MCF 10A (cell line): ENCODE data around the gene TMEM184B. TPM values are rescaled to one million over a fixed set of nuclear protein-coding genes. Genes with fewer than 3 reads are reported as not detected.

Source experiments
- BruUV-seq: library from RNA; stranded (reverse); fragments of 400-500 nt; replicated peaks from 2 replicates; lab custom pipeline; 2021; lab: Mats Ljungman, UMichigan
- CTCF ChIA-PET: fragments of 300-600 bp; sonication (Branson Sonifier 250); formaldehyde crosslinking; extraction: SDS; loops from one replicate; lab custom pipeline; 2021; ENCODE audit warnings: antibody characterized with exemption, inconsistent platforms; lab: Yijun Ruan, JAX
- POLR2A ChIA-PET: fragments of 300-600, 350-650 bp; sonication (Branson Sonifier 250); formaldehyde crosslinking; extraction: SDS; loops from one replicate; lab custom pipeline; 2020; ENCODE audit warnings: antibody characterized with exemption, inconsistent platforms; lab: Yijun Ruan, JAX
- DNase-seq: peaks from one replicate; pipeline ENCODE4 v3.0.0-alpha.2; 2018; ENCODE audit not compliant: unreplicated experiment
- H3K27ac Mint-ChIP-seq: one replicate; pipeline ENCODE4 v1.8.0; 2022; ENCODE audit warnings: mild to moderate bottlenecking, low read depth, mixed read lengths; ENCODE audit not compliant: unreplicated experiment
- H3K27me3 Mint-ChIP-seq: one replicate; pipeline ENCODE4 v1.8.0; 2022; ENCODE audit warnings: mixed read lengths; ENCODE audit not compliant: insufficient read depth, unreplicated experiment
- H3K36me3 Mint-ChIP-seq: one replicate; pipeline ENCODE4 v1.8.0; 2022; ENCODE audit warnings: mild to moderate bottlenecking, moderate library complexity, mixed read lengths; ENCODE audit not compliant: insufficient read depth, unreplicated experiment
- H3K4me1 Mint-ChIP-seq: one replicate; pipeline ENCODE4 v1.8.0; 2022; ENCODE audit warnings: mixed read lengths; ENCODE audit not compliant: insufficient read depth, unreplicated experiment
- H3K4me3 Mint-ChIP-seq: one replicate; pipeline ENCODE4 v1.8.0; 2022; ENCODE audit warnings: mild to moderate bottlenecking, moderate library complexity, mixed read lengths; ENCODE audit not compliant: unreplicated experiment
- H3K9me3 Mint-ChIP-seq: one replicate; pipeline ENCODE4 v1.8.0; 2022; ENCODE audit warnings: mixed read lengths; ENCODE audit not compliant: unreplicated experiment
- intact Hi-C: fragments of 100-400 bp; cut with micrococcal nuclease; formaldehyde crosslinking; loops from 2 replicates; pipeline ENCODE4 v1.14.1; 2022
- total RNA-seq: library from RNA; stranded (reverse); gene quantifications from 2 replicates; pipeline ENCODE4 v1.2.3, GENCODE V29; 2022
- TF ChIP-seq, protein P1 (sequence below): fragments of 200-600 bp; IDR thresholded peaks from one replicate; pipeline ENCODE4 v1.8.0; 2022; ENCODE audit warnings: antibody characterized with exemption, mild to moderate bottlenecking; ENCODE audit not compliant: unreplicated experiment

TMEM184B gene
- total RNA-seq, 1 experiment from 2014 or later: 58.7 TPM

DNA sequence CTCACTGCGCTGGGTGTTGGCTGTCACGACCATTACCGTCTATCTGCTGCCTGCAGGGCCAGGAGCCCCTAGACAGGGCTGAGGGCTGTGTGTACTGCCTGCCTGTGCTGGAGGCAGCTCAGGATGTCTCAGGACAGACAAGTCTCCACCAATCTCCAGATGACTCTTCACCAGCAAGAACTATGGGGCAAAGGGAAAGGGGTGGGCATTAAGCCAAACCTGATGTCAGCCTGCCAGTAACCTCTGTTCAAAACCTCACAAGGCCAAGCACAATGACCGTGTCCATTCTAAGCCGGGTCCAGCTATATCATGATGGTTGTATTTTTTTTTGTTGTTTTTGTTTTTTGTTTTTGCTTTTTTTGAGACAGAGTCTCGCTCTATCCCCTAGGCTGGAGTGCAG, 39.4 kb downstream of the TMEM184B start:
- Mint-ChIP-seq H3K27me3 (no peaks in the 10 kb centered on the region), H3K4me1 (peaks cover 17% of the 10 kb centered on the region), H3K36me3 (peaks cover 18% of the 10 kb centered on the region), H3K4me3 (no peak overlapping the region), H3K27ac (no peak overlapping the region), H3K9me3 (no peaks in the 10 kb centered on the region)
- intact Hi-C loops: no loop called here
- POLR2A ChIA-PET: no interaction called here
- CTCF ChIA-PET: interaction anchor here (0.9 kb wide), 1 partner anchor 119 kb away, joined by 3 read pairs; no protein-coding TSS in a partner anchor
- no peak for DNase-seq
- no TSS peak for BruUV-seq
- TF ChIP-seq, protein P1, sequence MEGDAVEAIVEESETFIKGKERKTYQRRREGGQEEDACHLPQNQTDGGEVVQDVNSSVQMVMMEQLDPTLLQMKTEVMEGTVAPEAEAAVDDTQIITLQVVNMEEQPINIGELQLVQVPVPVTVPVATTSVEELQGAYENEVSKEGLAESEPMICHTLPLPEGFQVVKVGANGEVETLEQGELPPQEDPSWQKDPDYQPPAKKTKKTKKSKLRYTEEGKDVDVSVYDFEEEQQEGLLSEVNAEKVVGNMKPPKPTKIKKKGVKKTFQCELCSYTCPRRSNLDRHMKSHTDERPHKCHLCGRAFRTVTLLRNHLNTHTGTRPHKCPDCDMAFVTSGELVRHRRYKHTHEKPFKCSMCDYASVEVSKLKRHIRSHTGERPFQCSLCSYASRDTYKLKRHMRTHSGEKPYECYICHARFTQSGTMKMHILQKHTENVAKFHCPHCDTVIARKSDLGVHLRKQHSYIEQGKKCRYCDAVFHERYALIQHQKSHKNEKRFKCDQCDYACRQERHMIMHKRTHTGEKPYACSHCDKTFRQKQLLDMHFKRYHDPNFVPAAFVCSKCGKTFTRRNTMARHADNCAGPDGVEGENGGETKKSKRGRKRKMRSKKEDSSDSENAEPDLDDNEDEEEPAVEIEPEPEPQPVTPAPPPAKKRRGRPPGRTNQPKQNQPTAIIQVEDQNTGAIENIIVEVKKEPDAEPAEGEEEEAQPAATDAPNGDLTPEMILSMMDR: no peak

DNA sequence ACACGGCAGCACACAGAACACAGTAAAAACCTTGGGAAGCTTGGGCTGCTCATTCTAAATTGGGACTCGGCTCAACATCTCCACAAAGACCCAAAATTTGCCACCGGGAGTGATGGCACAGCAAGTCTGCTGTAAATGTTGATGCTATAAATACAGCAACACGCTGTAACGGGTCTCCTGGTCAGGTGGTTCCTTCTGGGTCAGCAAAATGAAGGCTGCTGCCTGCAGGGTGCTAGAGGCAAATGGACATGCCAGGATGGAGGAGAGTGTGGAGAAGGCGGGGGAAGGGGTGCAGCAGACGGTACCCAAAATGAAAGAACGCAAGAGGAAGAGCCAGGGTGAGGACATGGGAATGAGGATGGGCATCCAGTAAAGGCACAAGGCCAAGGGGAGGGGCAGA, 40.6 kb downstream of the TMEM184B start:
- POLR2A ChIA-PET: no interaction called here
- CTCF ChIA-PET: interaction anchor here (0.5 to 1.6 kb wide), 2 partner anchors 16 to 501 kb away, joined by 3 read pairs; no protein-coding TSS in a partner anchor
- H3K4me1 Mint-ChIP-seq: peaks cover 17% of the 10 kb centered on the region
- no peak overlapping the region for H3K4me3 Mint-ChIP-seq
- TF ChIP-seq, protein P1: no peak
- peaks cover 16% of the 10 kb centered on the region for H3K36me3 Mint-ChIP-seq
- no TSS peak for BruUV-seq
- H3K27me3 Mint-ChIP-seq: no peaks in the 10 kb centered on the region
- no peak for DNase-seq
- intact Hi-C loops: no loop called here
- no peaks in the 10 kb centered on the region for H3K9me3 Mint-ChIP-seq
- H3K27ac Mint-ChIP-seq: no peak overlapping the region

DNA sequence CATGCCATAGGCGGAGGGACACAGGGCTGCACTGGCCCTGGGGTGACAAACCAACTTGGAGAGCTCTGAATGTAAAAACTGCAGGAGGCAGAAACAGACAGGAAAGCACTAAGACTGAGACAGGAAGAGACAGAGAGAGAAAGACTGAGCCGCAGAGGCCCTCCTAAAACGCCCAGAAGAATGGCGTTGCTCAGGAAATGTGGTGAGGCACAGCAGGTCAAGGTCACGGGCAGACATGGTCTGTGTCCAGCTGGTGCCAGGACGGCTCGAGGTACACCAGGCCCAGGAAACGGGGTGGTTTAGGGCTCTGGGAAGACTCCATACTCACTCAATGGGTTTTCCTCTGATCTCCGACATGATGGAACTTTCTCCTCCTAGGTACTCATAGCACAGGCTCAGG, 41.9 kb downstream of the TMEM184B start:
- no peaks in the 10 kb centered on the region for H3K27me3 Mint-ChIP-seq
- H3K36me3 Mint-ChIP-seq: peaks cover 18% of the 10 kb centered on the region
- intact Hi-C loops: loop anchor here (1.0 kb wide), 1 partner anchor 131 kb away; no protein-coding TSS in a partner anchor
- no peaks in the 10 kb centered on the region for H3K9me3 Mint-ChIP-seq
- peak overlapping the region; percentile 83 for H3K27ac Mint-ChIP-seq
- ChIA-PET POLR2A (interaction anchor here (1.0 to 4.2 kb wide), 4 partner anchors 12 to 51 kb away, joined by 3 to 51 read pairs (median 38); partner anchors contain the start of genes MAFF and PLA2G6), CTCF (interaction anchor here (0.5 to 4.2 kb wide), 13 partner anchors 9 to 180 kb away, joined by 3 to 29 read pairs (median 3); no protein-coding TSS in a partner anchor)
- DNase-seq: no peak
- TF ChIP-seq, protein P1: no peak
- H3K4me1 Mint-ChIP-seq: peaks cover 24% of the 10 kb centered on the region
- no TSS peak for BruUV-seq
- no peak overlapping the region for H3K4me3 Mint-ChIP-seq

DNA sequence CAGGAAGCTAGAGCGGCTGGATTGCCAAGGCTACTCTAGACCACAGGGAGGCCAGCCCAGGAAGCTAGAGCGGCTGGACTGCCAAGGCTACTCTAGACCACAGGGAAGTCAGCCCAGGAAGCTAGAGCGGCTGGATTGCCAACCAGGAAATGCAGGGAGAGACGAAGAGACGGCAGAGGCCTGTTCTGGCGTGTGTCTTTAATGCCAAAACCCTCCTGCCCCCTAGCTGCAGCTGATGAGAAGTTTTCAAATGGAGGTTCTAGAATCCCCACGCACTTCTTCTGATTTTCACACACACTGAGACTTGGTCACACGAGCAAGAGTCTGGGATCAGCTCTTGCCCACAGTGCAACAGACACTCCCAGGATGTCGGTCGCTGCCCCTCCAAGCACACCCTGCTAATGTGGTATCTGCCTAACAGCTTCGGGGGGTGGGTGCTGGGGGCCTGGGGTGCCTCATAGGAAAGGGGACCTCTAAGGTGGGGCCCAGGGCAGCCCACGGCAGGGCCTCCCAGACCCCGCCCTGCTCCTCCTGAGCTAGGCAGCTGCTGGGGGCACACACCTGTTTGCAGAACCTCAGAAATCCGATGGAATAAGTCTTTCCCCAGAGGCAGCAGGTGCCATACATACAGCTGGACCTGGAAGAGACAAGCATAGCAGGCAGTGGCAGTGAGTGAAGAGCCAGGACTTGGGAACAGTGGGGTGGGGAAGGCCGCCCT, 42.5 kb downstream of the TMEM184B start:
- TF ChIP-seq, protein P1: peak; percentile 53
- Mint-ChIP-seq H3K4me3 (no peak overlapping the region), H3K36me3 (peaks cover 20% of the 10 kb centered on the region)

More for the DNA sequence above, 42.5 kb downstream of the TMEM184B start:
- H3K27ac Mint-ChIP-seq: peak overlapping the region; percentile 83
- DNase-seq: peak; percentile 85
- H3K9me3 Mint-ChIP-seq: no peaks in the 10 kb centered on the region
- no peaks in the 10 kb centered on the region for H3K27me3 Mint-ChIP-seq
- ChIA-PET CTCF (interaction anchor here (0.5 to 4.2 kb wide), 18 partner anchors 10 to 341 kb away, joined by 3 to 29 read pairs (median 3); no protein-coding TSS in a partner anchor), POLR2A (interaction anchor here (1.0 to 4.2 kb wide), 7 partner anchors 10 to 196 kb away, joined by 3 to 51 read pairs (median 9); partner anchors contain the start of genes MAFF, PICK1 and PLA2G6)
- no TSS peak for BruUV-seq
- H3K4me1 Mint-ChIP-seq: peaks cover 24% of the 10 kb centered on the region
- intact Hi-C loops: loop anchor here (1.0 kb wide), 1 partner anchor 130 kb away; no protein-coding TSS in a partner anchor
